HEK293 (cell line): ENCODE measurements around the gene FBLL1.

Experiments
- CTCF ChIA-PET: fragments of 350-600 bp; formaldehyde crosslinking; extraction: SDS; loops from one replicate; lab custom pipeline; 2021; ENCODE audit warnings: antibody characterized with exemption; lab: Yijun Ruan, JAX
- POLR2A ChIA-PET: fragments of 300-600 bp; formaldehyde crosslinking; extraction: SDS; loops from one replicate; lab custom pipeline; 2020; ENCODE audit warnings: antibody characterized with exemption, inconsistent platforms; lab: Yijun Ruan, JAX
- H3K27ac ChIP-seq: fragments of 200-500 bp; sonication (Bioruptor generic); 2 replicates; pipeline ENCODE4 v1.5.1; 2014; ENCODE audit warnings: low read depth, low read length, control low read depth, inconsistent platforms; ENCODE audit errors: extremely low read depth
- H3K36me3 ChIP-seq, 2 experiments: fragments of 200-500 bp in 1 of 2; sonication (Bioruptor generic) in 1 of 2; 1 replicate in 1 of 2; 2 replicates in 1 of 2; pipeline ENCODE4 v1.5.1; 2014 to 2017; ENCODE audit warnings: inconsistent platforms in 2 of 2, low read length in 2 of 2; ENCODE audit not compliant: control insufficient read depth in 2 of 2, insufficient read depth in 1 of 2
- H3K4me1 ChIP-seq: fragments of 200-500 bp; sonication (Bioruptor generic); 2 replicates; pipeline ENCODE4 v1.5.1; 2014; ENCODE audit warnings: mild to moderate bottlenecking, low read length, inconsistent platforms; ENCODE audit not compliant: control insufficient read depth, insufficient read depth
- H3K4me3 ChIP-seq: 2 replicates; pipeline ENCODE4 v1.5.1; 2011; ENCODE audit warnings: low read depth, mild to moderate bottlenecking, control low read depth, low read length, moderate library complexity
- H3K9me3 ChIP-seq: fragments of 200-500 bp; sonication (Bioruptor generic); 2 replicates; pipeline ENCODE4 v1.5.1; 2014; ENCODE audit warnings: low read depth, low read length, inconsistent platforms; ENCODE audit not compliant: control insufficient read depth, insufficient read depth
- EGR2 ChIP-seq: fragments of 450-650 bp; formaldehyde crosslinking; IDR thresholded peaks from 2 replicates; pipeline ENCODE4 v1.5.1; 2016; ENCODE audit warnings: low read depth, missing biosample characterization, missing genetic modification characterization
- GLIS1 ChIP-seq: fragments of 450-650 bp; formaldehyde crosslinking; IDR thresholded peaks from 2 replicates; pipeline ENCODE4 v1.5.1; 2016; ENCODE audit warnings: missing biosample characterization, missing genetic modification characterization
- KLF9 ChIP-seq: fragments of 450-650 bp; formaldehyde crosslinking; IDR thresholded peaks from 2 replicates; pipeline ENCODE4 v1.5.1; 2016; ENCODE audit warnings: missing biosample characterization, missing genetic modification characterization, low read depth
- TCF7L2 ChIP-seq: IDR thresholded peaks from 2 replicates; pipeline ENCODE4 v1.6.1; 2011; ENCODE audit warnings: low read depth, mild to moderate bottlenecking, inconsistent platforms, low read length, moderate library complexity, borderline replicate concordance
- ZFP41 ChIP-seq: fragments of 450-650 bp; formaldehyde crosslinking; IDR thresholded peaks from 2 replicates; pipeline ENCODE4 v1.5.1; 2016; ENCODE audit warnings: missing biosample characterization, missing genetic modification characterization, borderline replicate concordance
- ZNF112 ChIP-seq: fragments of 450-650 bp; formaldehyde crosslinking; IDR thresholded peaks from 2 replicates; pipeline ENCODE4 v1.5.0; 2017; ENCODE audit warnings: missing biosample characterization, missing genetic modification characterization
- ZNF184 ChIP-seq: fragments of 450-650 bp; IDR thresholded peaks from 2 replicates; pipeline ENCODE4 v1.5.1; 2018; ENCODE audit warnings: missing biosample characterization, mild to moderate bottlenecking, missing genetic modification characterization
- ZNF223 ChIP-seq: fragments of 450-650 bp; formaldehyde crosslinking; IDR thresholded peaks from 2 replicates; pipeline ENCODE4 v1.5.1; 2016; ENCODE audit warnings: missing biosample characterization, missing genetic modification characterization
- ZNF394 ChIP-seq: fragments of 450-650 bp; formaldehyde crosslinking; IDR thresholded peaks from 2 replicates; pipeline ENCODE4 v1.5.1; 2016; ENCODE audit warnings: missing biosample characterization, missing genetic modification characterization, mild to moderate bottlenecking, moderate library complexity, borderline replicate concordance
- ZNF416 ChIP-seq: fragments of 450-650 bp; formaldehyde crosslinking; IDR thresholded peaks from 2 replicates; pipeline ENCODE4 v1.5.1; 2016; ENCODE audit warnings: missing biosample characterization, missing genetic modification characterization
- ZNF433 ChIP-seq: fragments of 450-650 bp; formaldehyde crosslinking; IDR thresholded peaks from 2 replicates; pipeline ENCODE4 v1.5.1; 2016; ENCODE audit warnings: missing biosample characterization, missing genetic modification characterization, low read depth
- ZNF501 ChIP-seq: fragments of 450-650 bp; formaldehyde crosslinking; IDR thresholded peaks from 2 replicates; pipeline ENCODE4 v1.5.1; 2016; ENCODE audit warnings: missing biosample characterization, missing genetic modification characterization
- ZNF521 ChIP-seq: fragments of 450-650 bp; formaldehyde crosslinking; IDR thresholded peaks from 2 replicates; pipeline ENCODE4 v1.5.1; 2017; ENCODE audit warnings: missing biosample characterization, mild to moderate bottlenecking, missing genetic modification characterization
- ZNF571 ChIP-seq: fragments of 450-650 bp; formaldehyde crosslinking; IDR thresholded peaks from 2 replicates; pipeline ENCODE4 v1.5.0; 2017; ENCODE audit warnings: missing biosample characterization, missing genetic modification characterization
- ZNF626 ChIP-seq: fragments of 450-650 bp; sonication (Bioruptor Pico); formaldehyde crosslinking; IDR thresholded peaks from 2 replicates; pipeline ENCODE4 v1.5.1; 2018; ENCODE audit warnings: missing biosample characterization, missing genetic modification characterization, inconsistent platforms
- ZNF629 ChIP-seq: fragments of 450-650 bp; formaldehyde crosslinking; IDR thresholded peaks from 2 replicates; pipeline ENCODE4 v1.5.1; 2017; ENCODE audit warnings: missing biosample characterization, missing genetic modification characterization
- ZNF654 ChIP-seq: fragments of 450-650 bp; formaldehyde crosslinking; IDR thresholded peaks from 2 replicates; pipeline ENCODE4 v1.5.1; 2016; ENCODE audit warnings: low read depth, missing biosample characterization, missing genetic modification characterization
- ZNF776 ChIP-seq: fragments of 450-650 bp; formaldehyde crosslinking; IDR thresholded peaks from 2 replicates; pipeline ENCODE4 v1.5.0; 2017; ENCODE audit warnings: missing biosample characterization, missing genetic modification characterization, borderline replicate concordance
- ZSCAN16 ChIP-seq: fragments of 450-650 bp; formaldehyde crosslinking; IDR thresholded peaks from 2 replicates; pipeline ENCODE4 v1.5.1; 2016; ENCODE audit warnings: missing biosample characterization, missing genetic modification characterization
- TF ChIP-seq, protein P1 (sequence below): fragments of 450-650 bp; formaldehyde crosslinking; IDR thresholded peaks from 2 replicates; pipeline ENCODE4 v1.5.1; 2016; ENCODE audit warnings: missing biosample characterization, missing genetic modification characterization, borderline replicate concordance
- TF ChIP-seq, protein P2 (sequence below): fragments of 450-650 bp; formaldehyde crosslinking; IDR thresholded peaks from 2 replicates; pipeline ENCODE4 v1.5.1; 2016; ENCODE audit warnings: missing biosample characterization, missing genetic modification characterization
- TF ChIP-seq, protein P3 (sequence below): fragments of 450-650 bp; formaldehyde crosslinking; IDR thresholded peaks from 2 replicates; pipeline ENCODE4 v1.5.1; 2016; ENCODE audit warnings: missing biosample characterization, missing genetic modification characterization

The FBLL1 gene

DNA sequence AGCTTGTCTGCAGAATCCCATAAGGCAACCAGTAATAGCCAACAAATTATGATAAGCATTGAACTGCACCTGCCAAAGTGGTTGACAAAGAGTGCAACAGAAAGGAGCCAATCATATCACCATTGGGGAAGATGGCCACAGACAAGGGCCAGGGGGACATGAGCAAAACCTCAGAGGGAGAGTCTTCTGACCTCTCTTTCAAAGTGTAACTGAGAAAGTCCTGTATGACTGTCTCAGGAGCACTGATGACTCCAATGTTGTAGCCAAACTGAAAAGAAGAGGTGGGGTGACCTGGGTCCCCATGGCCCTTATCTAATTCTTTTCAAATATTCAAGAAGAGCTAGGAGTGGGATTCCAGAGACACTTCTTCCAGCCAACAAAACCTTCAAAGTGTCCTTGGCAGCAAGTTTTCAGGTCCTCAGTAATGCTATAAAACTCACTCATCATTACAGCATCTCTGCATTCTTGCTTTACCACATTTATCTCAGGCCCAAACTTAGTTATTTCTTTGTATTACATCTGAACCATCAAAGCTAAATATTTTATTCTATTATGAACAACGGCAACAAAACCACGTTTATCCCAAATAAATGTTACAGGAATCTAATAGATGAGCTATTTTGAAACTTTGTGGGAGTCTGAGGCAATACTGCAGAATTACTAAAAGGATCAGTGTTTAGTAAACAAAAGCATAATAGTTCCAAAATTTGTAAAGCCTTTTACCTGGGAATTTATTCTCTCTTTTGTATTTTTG, 24.4 kb downstream of the FBLL1 start:
- TF ChIP-seq ZNF223 (tag by site-specific recombination): no peak
- no peak for TF ChIP-seq ZNF416 (tag by site-specific recombination)
- no peak for TF ChIP-seq ZNF776 (tag by site-specific recombination)
- no peak for TF ChIP-seq GLIS1
- no peak for TF ChIP-seq EGR2
- no peak for TF ChIP-seq ZNF394 (tag by site-specific recombination)
- no peak for TF ChIP-seq ZSCAN16 (tag by site-specific recombination)
- no peak for TF ChIP-seq ZNF112 (tag by site-specific recombination)
- TF ChIP-seq ZNF501 (tag by site-specific recombination): no peak
- TF ChIP-seq ZNF521: no peak
- TF ChIP-seq, all 188 proteins: peak for 0
- no peaks in the 10 kb centered on the region for H3K4me1 ChIP-seq
- no peak overlapping the region for H3K4me3 ChIP-seq
- POLR2A ChIA-PET: no interaction called here
- no peaks in the 10 kb centered on the region for H3K9me3 ChIP-seq
- CTCF ChIA-PET: no interaction called here
- peaks cover 56 to 71% of the 10 kb centered on the region in 2 experiments for H3K36me3 ChIP-seq
- no peak overlapping the region for H3K27ac ChIP-seq

DNA sequence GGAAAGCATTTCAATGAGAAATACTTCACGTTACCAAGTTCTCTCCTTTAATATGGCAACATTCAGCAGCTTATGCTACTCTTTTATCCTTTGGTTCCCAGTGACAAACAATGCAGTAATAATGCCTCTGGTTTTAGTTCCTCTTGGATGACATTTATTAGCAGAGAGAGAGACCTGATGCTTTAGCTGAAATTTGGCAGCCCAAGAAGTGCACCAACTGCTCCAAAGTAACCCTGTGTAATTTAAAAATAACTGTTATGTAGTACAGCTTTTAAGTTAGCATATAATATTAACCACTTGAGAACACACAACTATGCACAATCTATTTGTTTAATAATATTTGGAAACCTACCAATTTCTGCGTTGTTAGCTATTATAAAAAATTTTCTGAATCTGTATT, 28.3 kb downstream of the FBLL1 start:
- peaks cover 67 to 96% of the 10 kb centered on the region in 2 experiments for H3K36me3 ChIP-seq
- no peak overlapping the region for H3K27ac ChIP-seq
- ChIA-PET POLR2A (interaction anchor here (0.6 to 0.7 kb wide), 2 partner anchors 14 to 483 kb away, joined by 3 to 4 read pairs; no protein-coding TSS in a partner anchor), CTCF (interaction anchor here (0.8 kb wide), 1 partner anchor 71 kb away, joined by 3 read pairs; the partner anchor contains the start of gene RARS1)
- no peaks in the 10 kb centered on the region for H3K9me3 ChIP-seq
- H3K4me3 ChIP-seq: no peak overlapping the region
- H3K4me1 ChIP-seq: no peaks in the 10 kb centered on the region
- TF ChIP-seq, protein P1, sequence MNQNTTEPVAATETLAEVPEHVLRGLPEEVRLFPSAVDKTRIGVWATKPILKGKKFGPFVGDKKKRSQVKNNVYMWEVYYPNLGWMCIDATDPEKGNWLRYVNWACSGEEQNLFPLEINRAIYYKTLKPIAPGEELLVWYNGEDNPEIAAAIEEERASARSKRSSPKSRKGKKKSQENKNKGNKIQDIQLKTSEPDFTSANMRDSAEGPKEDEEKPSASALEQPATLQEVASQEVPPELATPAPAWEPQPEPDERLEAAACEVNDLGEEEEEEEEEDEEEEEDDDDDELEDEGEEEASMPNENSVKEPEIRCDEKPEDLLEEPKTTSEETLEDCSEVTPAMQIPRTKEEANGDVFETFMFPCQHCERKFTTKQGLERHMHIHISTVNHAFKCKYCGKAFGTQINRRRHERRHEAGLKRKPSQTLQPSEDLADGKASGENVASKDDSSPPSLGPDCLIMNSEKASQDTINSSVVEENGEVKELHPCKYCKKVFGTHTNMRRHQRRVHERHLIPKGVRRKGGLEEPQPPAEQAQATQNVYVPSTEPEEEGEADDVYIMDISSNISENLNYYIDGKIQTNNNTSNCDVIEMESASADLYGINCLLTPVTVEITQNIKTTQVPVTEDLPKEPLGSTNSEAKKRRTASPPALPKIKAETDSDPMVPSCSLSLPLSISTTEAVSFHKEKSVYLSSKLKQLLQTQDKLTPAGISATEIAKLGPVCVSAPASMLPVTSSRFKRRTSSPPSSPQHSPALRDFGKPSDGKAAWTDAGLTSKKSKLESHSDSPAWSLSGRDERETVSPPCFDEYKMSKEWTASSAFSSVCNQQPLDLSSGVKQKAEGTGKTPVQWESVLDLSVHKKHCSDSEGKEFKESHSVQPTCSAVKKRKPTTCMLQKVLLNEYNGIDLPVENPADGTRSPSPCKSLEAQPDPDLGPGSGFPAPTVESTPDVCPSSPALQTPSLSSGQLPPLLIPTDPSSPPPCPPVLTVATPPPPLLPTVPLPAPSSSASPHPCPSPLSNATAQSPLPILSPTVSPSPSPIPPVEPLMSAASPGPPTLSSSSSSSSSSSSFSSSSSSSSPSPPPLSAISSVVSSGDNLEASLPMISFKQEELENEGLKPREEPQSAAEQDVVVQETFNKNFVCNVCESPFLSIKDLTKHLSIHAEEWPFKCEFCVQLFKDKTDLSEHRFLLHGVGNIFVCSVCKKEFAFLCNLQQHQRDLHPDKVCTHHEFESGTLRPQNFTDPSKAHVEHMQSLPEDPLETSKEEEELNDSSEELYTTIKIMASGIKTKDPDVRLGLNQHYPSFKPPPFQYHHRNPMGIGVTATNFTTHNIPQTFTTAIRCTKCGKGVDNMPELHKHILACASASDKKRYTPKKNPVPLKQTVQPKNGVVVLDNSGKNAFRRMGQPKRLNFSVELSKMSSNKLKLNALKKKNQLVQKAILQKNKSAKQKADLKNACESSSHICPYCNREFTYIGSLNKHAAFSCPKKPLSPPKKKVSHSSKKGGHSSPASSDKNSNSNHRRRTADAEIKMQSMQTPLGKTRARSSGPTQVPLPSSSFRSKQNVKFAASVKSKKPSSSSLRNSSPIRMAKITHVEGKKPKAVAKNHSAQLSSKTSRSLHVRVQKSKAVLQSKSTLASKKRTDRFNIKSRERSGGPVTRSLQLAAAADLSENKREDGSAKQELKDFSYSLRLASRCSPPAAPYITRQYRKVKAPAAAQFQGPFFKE (tag by site-specific recombination): no peak
- TF ChIP-seq ZFP41: no peak
- TF ChIP-seq TCF7L2: no peak
- TF ChIP-seq ZNF571: no peak
- TF ChIP-seq ZNF654 (tag by site-specific recombination): no peak
- TF ChIP-seq, protein P2, sequence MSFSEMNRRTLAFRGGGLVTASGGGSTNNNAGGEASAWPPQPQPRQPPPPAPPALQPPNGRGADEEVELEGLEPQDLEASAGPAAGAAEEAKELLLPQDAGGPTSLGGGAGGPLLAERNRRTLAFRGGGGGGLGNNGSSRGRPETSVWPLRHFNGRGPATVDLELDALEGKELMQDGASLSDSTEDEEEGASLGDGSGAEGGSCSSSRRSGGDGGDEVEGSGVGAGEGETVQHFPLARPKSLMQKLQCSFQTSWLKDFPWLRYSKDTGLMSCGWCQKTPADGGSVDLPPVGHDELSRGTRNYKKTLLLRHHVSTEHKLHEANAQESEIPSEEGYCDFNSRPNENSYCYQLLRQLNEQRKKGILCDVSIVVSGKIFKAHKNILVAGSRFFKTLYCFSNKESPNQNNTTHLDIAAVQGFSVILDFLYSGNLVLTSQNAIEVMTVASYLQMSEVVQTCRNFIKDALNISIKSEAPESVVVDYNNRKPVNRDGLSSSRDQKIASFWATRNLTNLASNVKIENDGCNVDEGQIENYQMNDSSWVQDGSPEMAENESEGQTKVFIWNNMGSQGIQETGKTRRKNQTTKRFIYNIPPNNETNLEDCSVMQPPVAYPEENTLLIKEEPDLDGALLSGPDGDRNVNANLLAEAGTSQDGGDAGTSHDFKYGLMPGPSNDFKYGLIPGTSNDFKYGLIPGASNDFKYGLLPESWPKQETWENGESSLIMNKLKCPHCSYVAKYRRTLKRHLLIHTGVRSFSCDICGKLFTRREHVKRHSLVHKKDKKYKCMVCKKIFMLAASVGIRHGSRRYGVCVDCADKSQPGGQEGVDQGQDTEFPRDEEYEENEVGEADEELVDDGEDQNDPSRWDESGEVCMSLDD (tag by site-specific recombination): no peak
- TF ChIP-seq ZNF629 (tag by site-specific recombination): no peak
- TF ChIP-seq, protein P3, sequence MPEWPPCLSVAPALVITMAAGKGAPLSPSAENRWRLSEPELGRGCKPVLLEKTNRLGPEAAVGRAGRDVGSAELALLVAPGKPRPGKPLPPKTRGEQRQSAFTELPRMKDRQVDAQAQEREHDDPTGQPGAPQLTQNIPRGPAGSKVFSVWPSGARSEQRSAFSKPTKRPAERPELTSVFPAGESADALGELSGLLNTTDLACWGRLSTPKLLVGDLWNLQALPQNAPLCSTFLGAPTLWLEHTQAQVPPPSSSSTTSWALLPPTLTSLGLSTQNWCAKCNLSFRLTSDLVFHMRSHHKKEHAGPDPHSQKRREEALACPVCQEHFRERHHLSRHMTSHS (tag by site-specific recombination): no peak
- no peak for TF ChIP-seq KLF9 (tag by site-specific recombination)
- no peak for TF ChIP-seq ZSCAN16 (tag by site-specific recombination)
- TF ChIP-seq ZNF626 (tag by site-specific recombination): no peak
- no peak for TF ChIP-seq ZNF433 (tag by site-specific recombination)
- no peak for TF ChIP-seq ZNF184 (tag by site-specific recombination)
